ENCODE data around the gene ZNF587B.

DNA sequence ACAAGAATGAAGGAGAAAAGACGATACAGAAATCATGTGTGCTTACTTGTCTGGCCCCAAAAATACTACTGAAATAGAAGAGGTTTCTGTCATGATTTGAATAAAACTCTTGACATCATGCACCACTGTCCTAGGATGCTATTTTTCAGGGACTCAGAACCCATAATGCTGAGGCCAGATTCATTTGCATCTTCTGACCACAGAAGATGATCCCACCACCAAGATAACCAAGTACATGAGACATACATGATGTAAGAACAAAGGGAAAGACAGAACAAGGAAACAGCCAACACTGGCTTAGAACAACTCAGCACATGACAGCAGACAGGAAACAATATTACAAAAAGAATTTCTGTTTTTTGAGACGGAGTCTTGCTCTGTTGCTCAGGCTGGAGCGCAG is 17.9 kb upstream of the ZNF587B start:
- TF ChIP-seq PRDM15 (CRISPR knock-in tag; IDR thresholded peaks at IDR 0.05) (no peak), MXD4 (CRISPR knock-in tag; IDR thresholded peaks at IDR 0.05; ENCODE audit: borderline replicate concordance) (no peak), ZNF425 (CRISPR knock-in tag; conservative IDR thresholded peaks at IDR 0.05) (no peak), ZNF138 (CRISPR knock-in tag; conservative IDR thresholded peaks at IDR 0.05) (no peak), CBFB (CRISPR knock-in tag; IDR thresholded peaks at IDR 0.05; ENCODE audit: low read depth) (no peak), MYBL2 (CRISPR knock-in tag; IDR thresholded peaks at IDR 0.05) (no peak), JUN (CRISPR knock-in tag; IDR thresholded peaks at IDR 0.05) (no peak), GTF2I (CRISPR knock-in tag; conservative IDR thresholded peaks at IDR 0.05) (no peak), FOXP4 (CRISPR knock-in tag; IDR thresholded peaks at IDR 0.05) (no peak)
- TF ChIP-seq, protein P1, sequence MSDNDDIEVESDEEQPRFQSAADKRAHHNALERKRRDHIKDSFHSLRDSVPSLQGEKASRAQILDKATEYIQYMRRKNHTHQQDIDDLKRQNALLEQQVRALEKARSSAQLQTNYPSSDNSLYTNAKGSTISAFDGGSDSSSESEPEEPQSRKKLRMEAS (CRISPR knock-in tag; IDR thresholded peaks at IDR 0.05) = no peak
- TF ChIP-seq, protein P2, sequence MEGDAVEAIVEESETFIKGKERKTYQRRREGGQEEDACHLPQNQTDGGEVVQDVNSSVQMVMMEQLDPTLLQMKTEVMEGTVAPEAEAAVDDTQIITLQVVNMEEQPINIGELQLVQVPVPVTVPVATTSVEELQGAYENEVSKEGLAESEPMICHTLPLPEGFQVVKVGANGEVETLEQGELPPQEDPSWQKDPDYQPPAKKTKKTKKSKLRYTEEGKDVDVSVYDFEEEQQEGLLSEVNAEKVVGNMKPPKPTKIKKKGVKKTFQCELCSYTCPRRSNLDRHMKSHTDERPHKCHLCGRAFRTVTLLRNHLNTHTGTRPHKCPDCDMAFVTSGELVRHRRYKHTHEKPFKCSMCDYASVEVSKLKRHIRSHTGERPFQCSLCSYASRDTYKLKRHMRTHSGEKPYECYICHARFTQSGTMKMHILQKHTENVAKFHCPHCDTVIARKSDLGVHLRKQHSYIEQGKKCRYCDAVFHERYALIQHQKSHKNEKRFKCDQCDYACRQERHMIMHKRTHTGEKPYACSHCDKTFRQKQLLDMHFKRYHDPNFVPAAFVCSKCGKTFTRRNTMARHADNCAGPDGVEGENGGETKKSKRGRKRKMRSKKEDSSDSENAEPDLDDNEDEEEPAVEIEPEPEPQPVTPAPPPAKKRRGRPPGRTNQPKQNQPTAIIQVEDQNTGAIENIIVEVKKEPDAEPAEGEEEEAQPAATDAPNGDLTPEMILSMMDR (IDR thresholded peaks at IDR 0.05) = no peak
- TF ChIP-seq, protein P3, sequence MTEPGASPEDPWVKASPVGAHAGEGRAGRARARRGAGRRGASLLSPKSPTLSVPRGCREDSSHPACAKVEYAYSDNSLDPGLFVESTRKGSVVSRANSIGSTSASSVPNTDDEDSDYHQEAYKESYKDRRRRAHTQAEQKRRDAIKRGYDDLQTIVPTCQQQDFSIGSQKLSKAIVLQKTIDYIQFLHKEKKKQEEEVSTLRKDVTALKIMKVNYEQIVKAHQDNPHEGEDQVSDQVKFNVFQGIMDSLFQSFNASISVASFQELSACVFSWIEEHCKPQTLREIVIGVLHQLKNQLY (CRISPR knock-in tag; IDR thresholded peaks at IDR 0.05) = no peak
- TF ChIP-seq, protein P4, sequence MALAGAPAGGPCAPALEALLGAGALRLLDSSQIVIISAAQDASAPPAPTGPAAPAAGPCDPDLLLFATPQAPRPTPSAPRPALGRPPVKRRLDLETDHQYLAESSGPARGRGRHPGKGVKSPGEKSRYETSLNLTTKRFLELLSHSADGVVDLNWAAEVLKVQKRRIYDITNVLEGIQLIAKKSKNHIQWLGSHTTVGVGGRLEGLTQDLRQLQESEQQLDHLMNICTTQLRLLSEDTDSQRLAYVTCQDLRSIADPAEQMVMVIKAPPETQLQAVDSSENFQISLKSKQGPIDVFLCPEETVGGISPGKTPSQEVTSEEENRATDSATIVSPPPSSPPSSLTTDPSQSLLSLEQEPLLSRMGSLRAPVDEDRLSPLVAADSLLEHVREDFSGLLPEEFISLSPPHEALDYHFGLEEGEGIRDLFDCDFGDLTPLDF (CRISPR knock-in tag; IDR thresholded peaks at IDR 0.05) = no peak
- TF ChIP-seq, protein P5, sequence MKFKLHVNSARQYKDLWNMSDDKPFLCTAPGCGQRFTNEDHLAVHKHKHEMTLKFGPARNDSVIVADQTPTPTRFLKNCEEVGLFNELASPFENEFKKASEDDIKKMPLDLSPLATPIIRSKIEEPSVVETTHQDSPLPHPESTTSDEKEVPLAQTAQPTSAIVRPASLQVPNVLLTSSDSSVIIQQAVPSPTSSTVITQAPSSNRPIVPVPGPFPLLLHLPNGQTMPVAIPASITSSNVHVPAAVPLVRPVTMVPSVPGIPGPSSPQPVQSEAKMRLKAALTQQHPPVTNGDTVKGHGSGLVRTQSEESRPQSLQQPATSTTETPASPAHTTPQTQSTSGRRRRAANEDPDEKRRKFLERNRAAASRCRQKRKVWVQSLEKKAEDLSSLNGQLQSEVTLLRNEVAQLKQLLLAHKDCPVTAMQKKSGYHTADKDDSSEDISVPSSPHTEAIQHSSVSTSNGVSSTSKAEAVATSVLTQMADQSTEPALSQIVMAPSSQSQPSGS (CRISPR knock-in tag; IDR thresholded peaks at IDR 0.05; ENCODE audit: borderline replicate concordance, low read depth) = no peak

Measured in WTC11 (cell line).